ENCODE measurements around the gene ARL11. TPM values are rescaled to one million over a fixed set of nuclear protein-coding genes. Genes with fewer than 3 reads are reported as not detected.
"Not testable (repeated sequence)": the region's sequence is repeated elsewhere in the genome, so short reads cannot be mapped to it uniquely, and the experiment has no call there.

The ARL11 gene
- total and polyA plus RNA-seq, 2 of the 4 experiments (the other 2 are of a cell fraction), result not detected

DNA sequence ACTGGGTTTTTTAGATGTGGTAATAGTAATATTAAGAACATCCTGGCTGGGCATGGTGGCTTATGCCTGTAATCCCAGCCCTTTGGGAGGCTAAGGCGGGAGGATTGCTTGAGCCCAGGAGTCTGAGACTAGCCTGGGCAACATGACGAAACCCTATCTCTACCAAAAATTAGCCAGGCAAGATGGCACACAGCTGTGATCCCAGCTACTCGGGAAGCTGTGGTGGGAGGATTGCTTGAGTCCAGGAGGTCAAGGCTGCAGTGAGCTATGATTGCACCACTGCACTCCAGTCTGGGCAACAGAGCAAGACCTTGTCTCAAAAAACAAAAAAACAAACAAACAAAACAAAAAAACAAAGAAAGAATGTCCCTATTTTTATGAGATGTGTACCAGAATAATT, 37.6 kb upstream of the ARL11 start:
- intact Hi-C loops (cut with micrococcal nuclease); H3K27ac ChIP-seq (ENCODE audit: insufficient read depth, low read length); H3K4ac ChIP-seq (ENCODE audit: low read depth, low read length); in situ Hi-C loops (cut with MboI; ENCODE audit: low sequenced_read_pairs); H4K5ac ChIP-seq (ENCODE audit: low read depth, low read length); H2AK5ac ChIP-seq (ENCODE audit: low read depth, low read length); H2AFZ ChIP-seq (replicated peaks; ENCODE audit: low read length, poor library complexity); H3K18ac ChIP-seq (ENCODE audit: low read depth, low read length); H3K23ac ChIP-seq (ENCODE audit: low read depth, low read length); H2AK9ac ChIP-seq (replicated peaks; ENCODE audit: low read depth, low read length, poor library complexity); H3K27me3 ChIP-seq (ENCODE audit: control insufficient read depth, insufficient read depth, low read length); H4K91ac ChIP-seq (ENCODE audit: insufficient read depth, low read depth, low read length); H3K9ac ChIP-seq (ENCODE audit: low read depth, low read length); H2BK20ac ChIP-seq (ENCODE audit: low read depth, low read length); H2BK5ac ChIP-seq (ENCODE audit: low read depth, low read length, poor library complexity, severe bottlenecking); dilution Hi-C loops (cut with HindIII; ENCODE audit: low sequenced_read_pairs, unreplicated experiment); H3K14ac ChIP-seq (replicated peaks; ENCODE audit: low read depth, low read length); H3K36me3 ChIP-seq (ENCODE audit: control insufficient read depth, insufficient read depth, low read length); ATAC-seq (ENCODE audit: low read depth); H2BK120ac ChIP-seq (ENCODE audit: low read depth, low read length); H3K79me1 ChIP-seq (ENCODE audit: low read depth in 1 of 2, low read length in 2 of 2); H2BK15ac ChIP-seq (ENCODE audit: low read depth, low read length); H3K4me2 ChIP-seq (ENCODE audit: low read depth, low read length); POLR2A ChIA-PET (ENCODE audit: unreplicated experiment); DNase-seq; H3K4me1 ChIP-seq (ENCODE audit: control insufficient read depth, insufficient read depth, low read length); H4K20me1 ChIP-seq (ENCODE audit: insufficient read depth, low read length); H3K9me3 ChIP-seq (ENCODE audit: control insufficient read depth, insufficient read depth, low read length); H3K9me1 ChIP-seq (ENCODE audit: insufficient read depth, low read length); BruUV-seq (replicated peaks); H4K8ac ChIP-seq (ENCODE audit: low read depth in 2 of 2, low read length in 2 of 2); H3K4me3 ChIP-seq (ENCODE audit: insufficient read depth, low read depth, low read length); H3K56ac ChIP-seq (ENCODE audit: extremely low read depth, insufficient read depth, low read length): not testable (repeated sequence)
- WGBS, 2 experiments (ENCODE audit: extremely low coverage in 2 of 2, insufficient read length in 1 of 2), result no CpG with 5 or more reads among the region's 3 CpGs
- CTCF ChIA-PET, result interaction anchor here (0.7 kb wide), 1 partner anchor 43 kb away, joined by 6 read pairs; no protein-coding TSS in a partner anchor

DNA sequence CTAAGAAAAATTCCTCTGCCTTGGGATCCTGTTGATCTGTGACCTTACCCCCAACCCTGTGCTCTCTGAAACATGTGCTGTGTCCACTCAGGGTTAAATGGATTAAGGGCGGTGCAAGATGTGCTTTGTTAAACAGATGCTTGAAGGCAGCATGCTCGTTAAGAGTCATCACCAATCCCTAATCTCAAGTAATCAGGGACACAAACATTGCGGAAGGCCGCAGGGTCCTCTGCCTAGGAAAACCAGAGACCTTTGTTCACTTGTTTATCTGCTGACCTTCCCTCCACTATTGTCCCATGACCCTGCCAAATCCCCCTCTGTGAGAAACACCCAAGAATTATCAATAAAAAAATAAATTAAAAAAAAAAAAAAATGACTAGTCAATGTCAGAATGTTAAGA, 34.4 kb upstream of the ARL11 start:
- H3K23ac ChIP-seq (ENCODE audit: low read depth, low read length); intact Hi-C loops (cut with micrococcal nuclease); H3K9me1 ChIP-seq (ENCODE audit: insufficient read depth, low read length); DNase-seq; H3K9me3 ChIP-seq (ENCODE audit: control insufficient read depth, insufficient read depth, low read length); ATAC-seq (ENCODE audit: low read depth); H2BK15ac ChIP-seq (ENCODE audit: low read depth, low read length); H3K4me2 ChIP-seq (ENCODE audit: low read depth, low read length); H3K27me3 ChIP-seq (ENCODE audit: control insufficient read depth, insufficient read depth, low read length); H4K20me1 ChIP-seq (ENCODE audit: insufficient read depth, low read length); H2BK120ac ChIP-seq (ENCODE audit: low read depth, low read length); H3K18ac ChIP-seq (ENCODE audit: low read depth, low read length); H4K91ac ChIP-seq (ENCODE audit: insufficient read depth, low read depth, low read length); in situ Hi-C loops (cut with MboI; ENCODE audit: low sequenced_read_pairs); H3K56ac ChIP-seq (ENCODE audit: extremely low read depth, insufficient read depth, low read length); H2BK20ac ChIP-seq (ENCODE audit: low read depth, low read length); H2AK9ac ChIP-seq (replicated peaks; ENCODE audit: low read depth, low read length, poor library complexity); H3K4me1 ChIP-seq (ENCODE audit: control insufficient read depth, insufficient read depth, low read length); H2BK5ac ChIP-seq (ENCODE audit: low read depth, low read length, poor library complexity, severe bottlenecking); H2AFZ ChIP-seq (replicated peaks; ENCODE audit: low read length, poor library complexity); H3K36me3 ChIP-seq (ENCODE audit: control insufficient read depth, insufficient read depth, low read length); POLR2A ChIA-PET (ENCODE audit: unreplicated experiment); dilution Hi-C loops (cut with HindIII; ENCODE audit: low sequenced_read_pairs, unreplicated experiment); H3K79me1 ChIP-seq (ENCODE audit: low read depth in 1 of 2, low read length in 2 of 2); H2AK5ac ChIP-seq (ENCODE audit: low read depth, low read length); BruUV-seq (replicated peaks); H4K8ac ChIP-seq (ENCODE audit: low read depth in 2 of 2, low read length in 2 of 2); H3K27ac ChIP-seq (ENCODE audit: insufficient read depth, low read length); H3K4me3 ChIP-seq (ENCODE audit: insufficient read depth, low read depth, low read length); H3K4ac ChIP-seq (ENCODE audit: low read depth, low read length); H4K5ac ChIP-seq (ENCODE audit: low read depth, low read length); H3K9ac ChIP-seq (ENCODE audit: low read depth, low read length); H3K14ac ChIP-seq (replicated peaks; ENCODE audit: low read depth, low read length): not testable (repeated sequence)
- WGBS, 2 experiments (ENCODE audit: extremely low coverage in 2 of 2, insufficient read length in 1 of 2), result no CpG with 5 or more reads among the region's 4 CpGs
- CTCF ChIA-PET, result interaction anchor here (0.6 kb wide), 1 partner anchor 149 kb away, joined by 5 read pairs; no protein-coding TSS in a partner anchor
